ENCODE measurements around the gene FILIP1L.
A peak's percentile ranks its signal among the peaks of the same experiment; 100 is the strongest.

The FILIP1L gene

GRCh38 chr3:99823723-99824711 is 290.3 kb downstream of the FILIP1L start:
- Histone ChIP-seq H3K36me3 (peaks cover 30% of the 10 kb centered on the region), H3K27me3 (ENCODE audit: insufficient read depth, low read depth, severe bottlenecking) (no peaks in the 10 kb centered on the region), H3K9me3 (ENCODE audit: severe bottlenecking) (no peaks in the 10 kb centered on the region), H3K4me3 (ENCODE audit: low read depth, low read length) (peak overlapping the region; percentile 12), H3K27ac (peak overlapping the region; percentile 88)
- TF ChIP-seq CTCF (IDR thresholded peaks at IDR 0.05; ENCODE audit: low read depth, low read length), result no peak
- peak; percentile 94 for DNase-seq

- TF ChIP-seq CTCF (IDR thresholded peaks at IDR 0.05; ENCODE audit: low read depth, low read length), result no peak
- Histone ChIP-seq H3K27ac (no peak overlapping the region), H3K36me3 (peaks cover 34% of the 10 kb centered on the region), H3K4me3 (ENCODE audit: low read depth, low read length) (peak overlapping the region; percentile 58), H3K27me3 (ENCODE audit: insufficient read depth, low read depth, severe bottlenecking) (no peaks in the 10 kb centered on the region), H3K9me3 (ENCODE audit: severe bottlenecking) (no peaks in the 10 kb centered on the region)
- DNase-seq, result no peak
Observed at GRCh38 chr3:99818818-99819217, 295.5 kb downstream of the FILIP1L start.

GRCh38 chr3:99817437-99818240 is 296.7 kb downstream of the FILIP1L start, which contains the start of gene CMSS1:
CMSS1 (plus strand) TSS chr3:99817862.
- peak within 1 kb of the TSS; percentile 94 for H3K27ac ChIP-seq
- H3K9me3 ChIP-seq (ENCODE audit: severe bottlenecking), result no peaks in the 10 kb centered on the region
- DNase-seq, result peak; percentile 95
- H3K27me3 ChIP-seq (ENCODE audit: insufficient read depth, low read depth, severe bottlenecking), result no peaks in the 10 kb centered on the region
- peak within 1 kb of the TSS; percentile 58 for H3K4me3 ChIP-seq (ENCODE audit: low read depth, low read length)
- TF ChIP-seq CTCF (IDR thresholded peaks at IDR 0.05; ENCODE audit: low read depth, low read length), result peak; percentile 24; the same call in 1 of the 2 replicates
- H3K36me3 ChIP-seq, result peaks cover 33% of the 10 kb centered on the region

- Histone ChIP-seq H3K27ac (peak overlapping the region; percentile 94), H3K4me3 (ENCODE audit: low read depth, low read length) (peak overlapping the region; percentile 58), H3K9me3 (ENCODE audit: severe bottlenecking) (no peaks in the 10 kb centered on the region), H3K27me3 (ENCODE audit: insufficient read depth, low read depth, severe bottlenecking) (no peaks in the 10 kb centered on the region), H3K36me3 (peaks cover 27% of the 10 kb centered on the region)
- peak; percentile 45 for DNase-seq
- TF ChIP-seq CTCF (IDR thresholded peaks at IDR 0.05; ENCODE audit: low read depth, low read length), result no peak
Observed at GRCh38 chr3:99817047-99817436, 297.3 kb downstream of the FILIP1L start.

- no peak for TF ChIP-seq CTCF (IDR thresholded peaks at IDR 0.05; ENCODE audit: low read depth, low read length)
- H3K27ac ChIP-seq, result no peak overlapping the region
- no peaks in the 10 kb centered on the region; the same call in 1 of the 2 replicates for H3K36me3 ChIP-seq
- no peak for DNase-seq
- no peaks in the 10 kb centered on the region for H3K27me3 ChIP-seq (ENCODE audit: insufficient read depth, low read depth, severe bottlenecking)
- no peak overlapping the region for H3K4me3 ChIP-seq (ENCODE audit: low read depth, low read length)
- H3K9me3 ChIP-seq (ENCODE audit: severe bottlenecking), result peaks cover 3% of the 10 kb centered on the region
Observed at GRCh38 chr3:99810403-99810802, 303.9 kb downstream of the FILIP1L start.
